ENCODE results near the gene MEIOSIN. TPM values are rescaled to one million over a fixed set of nuclear protein-coding genes. Genes with fewer than 3 reads are reported as not detected.
A peak's percentile ranks its signal among the peaks of the same experiment; 100 is the strongest.

MEIOSIN gene
- total RNA-seq, 4 donors from 2014 or later: not detected

DNA sequence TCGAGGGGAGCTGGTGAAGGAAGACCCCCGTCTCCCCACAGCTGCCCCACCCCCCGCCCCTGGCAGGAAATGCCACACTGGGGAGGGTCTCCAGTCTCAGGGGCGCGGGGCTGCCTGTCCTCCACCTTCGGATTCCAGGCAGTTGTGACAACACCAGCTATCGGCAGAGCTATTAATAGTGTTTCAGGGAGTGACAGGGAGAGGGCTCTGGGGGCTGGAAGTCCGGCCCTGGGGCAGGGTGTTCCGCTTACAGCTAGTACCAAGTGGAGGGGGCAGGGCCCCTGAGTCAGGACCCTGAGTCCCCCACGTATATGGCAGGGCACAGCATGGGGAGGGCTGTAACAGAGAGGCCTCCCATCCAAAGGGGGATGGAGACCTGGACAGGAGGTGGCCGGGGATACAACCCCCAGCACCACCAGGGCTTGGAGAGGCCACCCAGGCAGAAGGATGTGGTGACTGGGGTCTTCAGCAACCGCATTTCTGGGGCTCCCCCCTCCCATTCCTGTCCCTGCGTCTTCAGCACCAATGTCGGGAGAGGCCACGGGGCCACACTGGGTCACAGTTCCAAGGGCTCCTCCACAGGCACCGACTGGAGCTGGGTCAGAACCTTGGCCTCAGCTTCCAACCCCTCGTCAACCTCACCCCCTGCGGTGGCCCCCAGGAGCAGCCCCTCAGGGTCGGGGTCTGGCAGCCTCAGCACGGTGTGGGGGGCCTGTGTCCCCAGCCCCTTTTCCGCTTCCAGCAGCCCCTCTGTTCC lies 31.9 kb downstream of the MEIOSIN start:
- no peak for TF ChIP-seq POLR2AphosphoS5 (IDR thresholded peaks at IDR 0.05)
- TF ChIP-seq EP300 (IDR thresholded peaks at IDR 0.05; ENCODE audit: low read depth): no peak
- TF ChIP-seq, protein P1, sequence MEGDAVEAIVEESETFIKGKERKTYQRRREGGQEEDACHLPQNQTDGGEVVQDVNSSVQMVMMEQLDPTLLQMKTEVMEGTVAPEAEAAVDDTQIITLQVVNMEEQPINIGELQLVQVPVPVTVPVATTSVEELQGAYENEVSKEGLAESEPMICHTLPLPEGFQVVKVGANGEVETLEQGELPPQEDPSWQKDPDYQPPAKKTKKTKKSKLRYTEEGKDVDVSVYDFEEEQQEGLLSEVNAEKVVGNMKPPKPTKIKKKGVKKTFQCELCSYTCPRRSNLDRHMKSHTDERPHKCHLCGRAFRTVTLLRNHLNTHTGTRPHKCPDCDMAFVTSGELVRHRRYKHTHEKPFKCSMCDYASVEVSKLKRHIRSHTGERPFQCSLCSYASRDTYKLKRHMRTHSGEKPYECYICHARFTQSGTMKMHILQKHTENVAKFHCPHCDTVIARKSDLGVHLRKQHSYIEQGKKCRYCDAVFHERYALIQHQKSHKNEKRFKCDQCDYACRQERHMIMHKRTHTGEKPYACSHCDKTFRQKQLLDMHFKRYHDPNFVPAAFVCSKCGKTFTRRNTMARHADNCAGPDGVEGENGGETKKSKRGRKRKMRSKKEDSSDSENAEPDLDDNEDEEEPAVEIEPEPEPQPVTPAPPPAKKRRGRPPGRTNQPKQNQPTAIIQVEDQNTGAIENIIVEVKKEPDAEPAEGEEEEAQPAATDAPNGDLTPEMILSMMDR (IDR thresholded peaks at IDR 0.05): no peak
- no peak for TF ChIP-seq POLR2A (IDR thresholded peaks at IDR 0.05)
- in situ Hi-C loops (cut with MboI; ENCODE audit: low pct_ligation_motif_present in 1 of 4, low pct_unique_long_range_greater_than_20kb in 1 of 4, low sequenced_read_pairs in 3 of 4) (no loop called here), intact Hi-C loops (cut with DNase I; ENCODE audit: low total_unique reads) (loop anchor here (10.0 kb wide), 1 partner anchor 50 kb away; no protein-coding TSS in a partner anchor)
- no peaks in the 10 kb centered on the region for H3K36me3 ChIP-seq
- H3K27me3 ChIP-seq: no peaks in the 10 kb centered on the region
- WGBS, 2 donors (ENCODE audit: low coverage in 1 of 2): 64 to 80% methylated on average over 1 to 21 of the region's 21 CpGs
- H3K4me1 ChIP-seq: peaks cover 18 to 42% (median 30%) of the 10 kb centered on the region in 4 donors
- no peaks in the 10 kb centered on the region for H3K9me3 ChIP-seq
- no peak overlapping the region for H3K4me3 ChIP-seq
- no peak for DNase-seq
- H3K27ac ChIP-seq: peak overlapping the region; percentile 86 to 98 (median 94)

DNA sequence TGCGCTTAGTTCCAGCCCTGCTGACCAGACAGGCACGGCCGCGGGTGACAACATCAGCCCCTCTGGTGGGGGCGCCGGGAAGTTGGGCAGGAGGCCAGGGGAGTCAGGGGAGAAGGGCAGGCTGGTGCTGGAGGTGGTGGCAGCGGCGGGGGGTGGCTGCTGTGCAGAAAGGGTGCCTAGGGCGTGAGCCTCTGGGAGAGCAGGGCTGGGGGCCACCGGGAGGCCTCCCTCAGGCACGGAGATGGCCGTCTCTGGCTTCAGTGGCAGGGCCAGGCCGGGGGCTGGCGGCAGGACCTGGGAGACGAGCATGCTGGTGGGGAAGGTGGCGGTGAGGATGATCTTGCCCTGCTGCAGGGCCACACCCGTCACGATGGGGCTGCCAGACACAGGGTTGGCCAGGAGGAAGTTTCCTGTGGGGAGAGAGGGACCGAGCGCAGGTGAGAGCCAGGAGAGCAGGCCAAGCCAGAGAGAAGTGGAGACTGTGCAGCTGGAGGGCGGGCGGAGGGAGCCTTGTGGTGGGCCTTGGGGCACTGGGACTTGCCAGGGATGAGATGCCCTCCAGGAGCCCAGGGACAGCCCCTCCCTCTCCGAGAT lies 32.6 kb downstream of the MEIOSIN start:
- Histone ChIP-seq H3K4me3 (no peak overlapping the region), H3K36me3 (no peaks in the 10 kb centered on the region), H3K27ac (peak overlapping the region; percentile 86 to 98 (median 94)), H3K9me3 (no peaks in the 10 kb centered on the region), H3K27me3 (no peaks in the 10 kb centered on the region), H3K4me1 (peaks cover 19 to 44% (median 31%) of the 10 kb centered on the region in 4 donors)
- intact Hi-C loops (cut with DNase I; ENCODE audit: low total_unique reads): loop anchor here (10.0 kb wide), 1 partner anchor 51 kb away; no protein-coding TSS in a partner anchor
- TF ChIP-seq, protein P1 (IDR thresholded peaks at IDR 0.05): no peak
- TF ChIP-seq POLR2AphosphoS5 (IDR thresholded peaks at IDR 0.05): no peak
- no peak for TF ChIP-seq EP300 (IDR thresholded peaks at IDR 0.05; ENCODE audit: low read depth)
- no peak for TF ChIP-seq POLR2A (IDR thresholded peaks at IDR 0.05)
- DNase-seq: no peak
- in situ Hi-C loops (cut with MboI; ENCODE audit: low pct_ligation_motif_present in 1 of 4, low pct_unique_long_range_greater_than_20kb in 1 of 4, low sequenced_read_pairs in 3 of 4): no loop called here
- 77 to 93% methylated on average over 3 to 22 of the region's 23 CpGs for WGBS, 2 donors (ENCODE audit: low coverage in 1 of 2)

DNA sequence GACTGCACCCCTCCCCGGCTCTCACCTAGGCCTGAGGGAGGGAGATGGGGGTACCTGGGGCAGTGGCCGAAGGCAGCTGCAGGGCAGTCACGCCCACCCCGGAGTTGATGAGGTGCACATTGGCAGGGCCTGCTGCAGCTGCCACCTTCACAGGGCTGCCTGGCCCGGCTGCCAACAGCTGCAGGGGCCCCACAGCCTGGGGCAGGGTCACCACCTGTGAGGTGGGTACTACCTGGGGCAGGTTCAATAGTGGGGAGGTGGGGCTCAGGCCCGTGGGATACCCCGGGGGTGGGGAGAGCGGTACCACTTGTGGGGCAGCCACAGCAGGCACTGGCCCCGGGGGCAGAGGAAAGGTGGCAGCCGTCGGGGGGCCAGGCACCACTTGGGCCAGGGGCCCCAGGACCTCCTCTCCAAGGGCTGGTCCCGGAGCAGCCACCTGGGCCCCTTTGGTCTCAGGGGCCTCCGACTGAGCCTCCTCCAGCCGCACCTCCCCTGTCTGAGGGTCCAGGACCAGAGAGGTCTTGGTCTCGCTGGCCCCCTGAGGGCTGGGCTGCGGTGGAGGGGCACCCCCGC lies 33.1 kb downstream of the MEIOSIN start:
- no peaks in the 10 kb centered on the region for H3K9me3 ChIP-seq
- DNase-seq: no peak
- 66% methylated on average over 6 of the region's 17 CpGs; no CpG with 5 or more reads in 1 of the 2 donors for WGBS, 2 donors (ENCODE audit: low coverage in 1 of 2)
- H3K27me3 ChIP-seq: no peaks in the 10 kb centered on the region
- intact Hi-C loops (cut with DNase I; ENCODE audit: low total_unique reads) (loop anchor here (10.0 kb wide), 1 partner anchor 52 kb away; no protein-coding TSS in a partner anchor), in situ Hi-C loops (cut with MboI; ENCODE audit: low pct_ligation_motif_present in 1 of 4, low pct_unique_long_range_greater_than_20kb in 1 of 4, low sequenced_read_pairs in 3 of 4) (no loop called here)
- TF ChIP-seq EP300 (IDR thresholded peaks at IDR 0.05; ENCODE audit: low read depth) (no peak), POLR2A (IDR thresholded peaks at IDR 0.05) (no peak), POLR2AphosphoS5 (IDR thresholded peaks at IDR 0.05) (no peak)
- TF ChIP-seq, protein P1 (IDR thresholded peaks at IDR 0.05): no peak
- peak overlapping the region; percentile 86 to 98 (median 94) for H3K27ac ChIP-seq
- peaks cover 19 to 50% (median 37%) of the 10 kb centered on the region in 4 donors for H3K4me1 ChIP-seq
- H3K36me3 ChIP-seq: no peaks in the 10 kb centered on the region
- H3K4me3 ChIP-seq: peak overlapping the region; percentile 64 to 86 (median 80)

DNA sequence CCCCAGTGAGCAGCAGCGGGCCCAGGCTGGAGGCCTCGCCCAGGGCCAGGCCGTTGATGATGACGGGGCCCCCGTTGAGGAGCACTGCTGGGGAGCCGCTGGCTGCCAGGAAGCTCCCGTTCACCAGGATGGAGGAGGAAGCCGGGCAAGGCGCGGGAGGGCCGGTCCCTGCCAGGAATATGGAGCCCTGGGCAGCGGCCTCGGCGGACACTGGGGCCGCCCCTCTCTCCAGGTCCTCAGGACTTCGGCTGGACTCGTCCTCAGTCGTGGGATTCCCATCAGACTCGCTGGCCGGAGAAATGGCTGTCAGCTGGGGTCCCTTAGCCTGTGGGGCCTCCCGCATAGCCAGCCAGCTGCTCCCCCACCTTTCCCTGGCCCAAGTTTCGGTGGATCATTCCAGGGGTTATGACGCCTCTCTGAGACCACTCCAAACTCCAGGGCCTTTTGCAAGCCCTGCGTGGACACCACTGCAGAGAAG lies 33.7 kb downstream of the MEIOSIN start:
- intact Hi-C loops (cut with DNase I; ENCODE audit: low total_unique reads) (loop anchor here (10.0 kb wide), 1 partner anchor 52 kb away; no protein-coding TSS in a partner anchor), in situ Hi-C loops (cut with MboI; ENCODE audit: low pct_ligation_motif_present in 1 of 4, low pct_unique_long_range_greater_than_20kb in 1 of 4, low sequenced_read_pairs in 3 of 4) (no loop called here)
- Histone ChIP-seq H3K9me3 (no peaks in the 10 kb centered on the region), H3K27ac (peak overlapping the region; percentile 86 to 98 (median 94)), H3K4me3 (peak overlapping the region; percentile 64 to 86 (median 80)), H3K4me1 (peaks cover 19 to 53% (median 41%) of the 10 kb centered on the region in 4 donors), H3K36me3 (no peaks in the 10 kb centered on the region), H3K27me3 (no peaks in the 10 kb centered on the region)
- WGBS, 2 donors (ENCODE audit: low coverage in 1 of 2): 29% methylated on average over 13 of the region's 24 CpGs; no CpG with 5 or more reads in 1 of the 2 donors
- DNase-seq: no peak
- TF ChIP-seq POLR2A (IDR thresholded peaks at IDR 0.05) (no peak), EP300 (IDR thresholded peaks at IDR 0.05; ENCODE audit: low read depth) (no peak), POLR2AphosphoS5 (IDR thresholded peaks at IDR 0.05) (no peak)
- TF ChIP-seq, protein P1 (IDR thresholded peaks at IDR 0.05): no peak

Data from transverse colon (tissue), 4 donors.